Effector memory CD8-positive, alpha-beta T cell (primary cell): ENCODE data around the gene KLHL3.

ENCODE experiments used
- ATAC-seq: fragments of 150-1000 bp; cut with Tn5 transposase; replicated peaks from 2 replicates; pipeline ENCODE4 v1.10.0; 2021; ENCODE audit warnings: mild to moderate bottlenecking, moderate library complexity
- DNase-seq, 3 experiments: peaks; one replicate each; pipeline ENCODE4 v3.0.0; 2021
- H3K27ac Mint-ChIP-seq, 2 donors: one replicate each; pipeline ENCODE4 v1.8.0; 2022; ENCODE audit warnings: mild to moderate bottlenecking in 2 of 2, mixed read lengths in 2 of 2, moderate library complexity in 2 of 2
- H3K27me3 Mint-ChIP-seq, 2 donors: one replicate each; pipeline ENCODE4 v1.8.0; 2022; ENCODE audit warnings: mixed read lengths in 2 of 2
- H3K36me3 Mint-ChIP-seq: one replicate; pipeline ENCODE4 v1.8.0; 2022; ENCODE audit warnings: mild to moderate bottlenecking, moderate library complexity, mixed read lengths; ENCODE audit not compliant: insufficient read depth
- H3K4me1 Mint-ChIP-seq, 2 donors: one replicate each; pipeline ENCODE4 v1.8.0; 2022; ENCODE audit warnings: low read depth in 2 of 2, mixed read lengths in 2 of 2
- H3K4me3 Mint-ChIP-seq, 2 donors: one replicate each; pipeline ENCODE4 v1.8.0; 2022; ENCODE audit warnings: mild to moderate bottlenecking in 2 of 2, mixed read lengths in 2 of 2, moderate library complexity in 2 of 2
- H3K9me3 Mint-ChIP-seq, 2 donors: one replicate each; pipeline ENCODE4 v1.8.0; 2022; ENCODE audit warnings: mixed read lengths in 2 of 2

Gene KLHL3

DNA sequence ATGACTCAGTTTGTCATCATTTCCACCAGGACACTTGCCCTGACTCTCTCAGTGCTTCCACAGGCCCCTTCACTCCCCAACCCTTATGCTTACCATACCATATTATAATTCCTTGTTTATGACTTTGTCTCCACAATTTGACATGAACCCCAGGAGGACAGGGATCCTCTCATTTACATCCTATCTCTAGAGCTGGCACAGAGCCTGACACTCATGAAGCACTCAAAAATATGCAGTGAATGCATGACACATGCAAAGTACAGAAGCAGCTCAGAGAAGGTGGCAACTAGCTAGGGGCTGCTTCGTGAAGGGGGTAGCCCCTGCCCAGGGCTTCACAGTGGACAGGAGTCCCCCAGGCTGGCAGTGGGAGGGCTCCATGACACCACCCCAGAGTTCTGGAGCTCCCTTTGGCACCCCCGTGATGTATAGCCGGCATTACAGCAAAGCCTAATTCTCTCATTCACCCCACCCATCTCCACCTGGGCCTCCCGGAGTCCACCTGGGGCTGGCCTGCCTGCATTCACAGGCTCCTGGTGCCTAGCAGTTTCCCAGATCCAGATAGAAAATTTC lies 124.8 kb downstream of the KLHL3 start:
- DNase-seq (no peak), ATAC-seq (no peak)
- Mint-ChIP-seq H3K27ac (no peak overlapping the region), H3K36me3 (peaks cover 2% of the 10 kb centered on the region), H3K4me1 (no peaks in the 10 kb centered on the region), H3K27me3 (peaks cover 24 to 31% of the 10 kb centered on the region in 2 donors), H3K9me3 (no peaks in the 10 kb centered on the region), H3K4me3 (no peak overlapping the region)

DNA sequence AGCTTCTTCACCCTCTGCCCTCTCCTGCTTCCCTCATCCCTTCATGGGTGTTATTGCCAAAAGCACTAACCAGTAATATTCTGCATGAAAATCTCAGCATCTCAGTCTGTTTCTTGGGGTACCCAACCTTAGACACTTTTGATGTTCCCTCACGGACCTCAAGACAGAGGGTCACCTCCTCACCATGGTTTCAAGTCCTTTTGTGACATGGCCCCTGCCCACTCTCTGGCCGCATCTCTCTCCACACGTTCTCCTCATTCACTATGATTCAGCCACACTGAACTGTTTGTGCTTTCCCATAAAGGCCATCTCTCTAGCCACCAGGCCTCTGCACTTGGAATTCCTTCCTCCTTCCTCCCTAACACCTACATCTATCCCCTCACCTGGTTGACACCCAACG lies 125.3 kb downstream of the KLHL3 start:
- H3K27ac Mint-ChIP-seq, result no peak overlapping the region
- H3K4me3 Mint-ChIP-seq, result no peak overlapping the region
- ATAC-seq, result no peak
- H3K9me3 Mint-ChIP-seq, result no peaks in the 10 kb centered on the region
- H3K27me3 Mint-ChIP-seq, result peaks cover 29 to 36% of the 10 kb centered on the region in 2 donors
- H3K4me1 Mint-ChIP-seq, result no peaks in the 10 kb centered on the region
- H3K36me3 Mint-ChIP-seq, result peaks cover 2% of the 10 kb centered on the region
- DNase-seq, result no peak

DNA sequence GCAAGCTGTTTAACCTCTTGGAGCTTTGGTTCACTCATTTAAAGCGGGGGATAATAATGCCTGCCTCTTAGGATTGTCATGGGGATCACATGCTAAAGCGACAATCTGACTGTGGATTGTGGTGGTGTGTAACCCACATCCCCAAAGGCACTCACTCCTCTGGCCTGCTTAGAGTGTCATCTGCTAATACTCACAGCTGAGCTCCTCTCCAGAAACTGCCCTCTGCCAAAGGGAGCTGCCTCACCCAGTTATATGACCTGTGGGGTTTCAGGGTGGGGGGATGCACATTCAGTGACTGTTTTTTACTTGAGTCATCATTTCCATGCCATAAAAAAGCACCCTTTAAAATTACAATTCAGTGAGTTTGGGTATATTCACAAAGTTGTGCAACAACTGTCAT lies 126.8 kb downstream of the KLHL3 start:
- no peak for ATAC-seq

GRCh38 chr5:137607771-137608170 lies 128.1 kb downstream of the KLHL3 start:
- no peak overlapping the region for H3K4me3 Mint-ChIP-seq
- DNase-seq (no peak), ATAC-seq (no peak)
- H3K27ac Mint-ChIP-seq, result no peak overlapping the region
- peaks cover 2% of the 10 kb centered on the region for H3K36me3 Mint-ChIP-seq
- peaks cover 55 to 61% of the 10 kb centered on the region in 2 donors for H3K27me3 Mint-ChIP-seq
- no peaks in the 10 kb centered on the region for H3K9me3 Mint-ChIP-seq
- H3K4me1 Mint-ChIP-seq, result no peaks in the 10 kb centered on the region

More for the DNA sequence above, 126.8 kb downstream of the KLHL3 start:
- H3K4me3 Mint-ChIP-seq, result no peak overlapping the region
- peaks cover 2% of the 10 kb centered on the region for H3K36me3 Mint-ChIP-seq
- no peaks in the 10 kb centered on the region for H3K4me1 Mint-ChIP-seq
- no peaks in the 10 kb centered on the region for H3K9me3 Mint-ChIP-seq
- DNase-seq, result no peak
- peaks cover 42 to 51% of the 10 kb centered on the region in 2 donors for H3K27me3 Mint-ChIP-seq
- H3K27ac Mint-ChIP-seq, result no peak overlapping the region

DNA sequence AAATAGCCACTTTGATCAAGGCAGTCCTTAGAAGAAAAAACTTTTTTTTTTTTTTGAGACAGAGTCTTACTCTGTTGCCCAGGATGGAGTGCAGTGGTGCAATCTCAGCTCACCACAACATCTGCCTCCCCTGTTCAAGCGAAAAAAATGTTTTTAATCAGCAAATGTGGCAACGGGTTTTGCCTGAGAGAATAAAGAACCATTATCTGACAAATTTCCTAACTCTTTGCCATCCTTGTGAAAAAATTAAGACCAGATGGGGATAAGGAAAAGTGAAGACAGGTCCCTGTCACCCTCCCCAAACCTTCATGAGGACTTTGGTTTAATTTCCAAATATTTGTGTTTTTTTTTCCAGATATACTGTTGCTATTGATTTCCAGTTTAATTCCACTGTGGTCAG lies 129.5 kb downstream of the KLHL3 start:
- Mint-ChIP-seq H3K4me1 (no peaks in the 10 kb centered on the region), H3K9me3 (no peaks in the 10 kb centered on the region), H3K4me3 (no peak overlapping the region), H3K27ac (no peak overlapping the region), H3K27me3 (peaks cover 53 to 60% of the 10 kb centered on the region in 2 donors), H3K36me3 (no peaks in the 10 kb centered on the region)
- no peak for ATAC-seq
- no peak for DNase-seq

- H3K27me3 Mint-ChIP-seq, result peaks cover 49 to 57% of the 10 kb centered on the region in 2 donors
- no peak overlapping the region for H3K27ac Mint-ChIP-seq
- H3K4me1 Mint-ChIP-seq, result no peaks in the 10 kb centered on the region
- H3K36me3 Mint-ChIP-seq, result no peaks in the 10 kb centered on the region
- H3K4me3 Mint-ChIP-seq, result no peak overlapping the region
- H3K9me3 Mint-ChIP-seq, result no peaks in the 10 kb centered on the region
- ATAC-seq (no peak), DNase-seq (no peak)
Observed at GRCh38 chr5:137605411-137605810, 130.5 kb downstream of the KLHL3 start.

GRCh38 chr5:137604348-137605095 lies 131.4 kb downstream of the KLHL3 start:
- no peak for DNase-seq
- Mint-ChIP-seq H3K27me3 (peaks cover 54 to 65% of the 10 kb centered on the region in 2 donors), H3K9me3 (no peaks in the 10 kb centered on the region), H3K27ac (no peak overlapping the region), H3K4me3 (no peak overlapping the region), H3K36me3 (no peaks in the 10 kb centered on the region), H3K4me1 (no peaks in the 10 kb centered on the region)
- no peak for ATAC-seq

DNA sequence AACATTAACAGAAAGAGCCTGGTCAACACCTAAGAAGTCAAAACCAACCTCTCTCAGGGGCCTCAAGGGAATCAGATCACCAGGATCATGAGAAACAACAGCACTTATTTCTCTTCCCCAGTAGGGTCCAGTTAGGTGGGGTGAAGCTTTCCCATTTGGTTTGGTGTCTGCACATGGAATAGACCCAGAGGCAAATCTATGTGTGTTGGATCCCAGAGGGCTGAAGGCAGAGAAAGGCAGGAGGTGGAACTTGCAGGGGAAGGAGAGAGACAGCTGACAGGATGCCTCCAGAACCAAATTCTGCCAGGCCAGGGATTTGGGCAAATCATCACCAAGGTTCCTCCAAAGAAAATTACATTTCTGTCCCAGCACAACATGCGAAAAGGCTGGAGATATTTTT lies 132.0 kb downstream of the KLHL3 start:
- H3K4me3 Mint-ChIP-seq, result no peak overlapping the region
- DNase-seq, result no peak
- H3K27ac Mint-ChIP-seq, result no peak overlapping the region
- no peaks in the 10 kb centered on the region for H3K36me3 Mint-ChIP-seq
- H3K9me3 Mint-ChIP-seq, result no peaks in the 10 kb centered on the region
- no peak for ATAC-seq
- peaks cover 61 to 71% of the 10 kb centered on the region in 2 donors for H3K27me3 Mint-ChIP-seq
- no peaks in the 10 kb centered on the region for H3K4me1 Mint-ChIP-seq

GRCh38 chr5:137603356-137603755 lies 132.5 kb downstream of the KLHL3 start:
- Mint-ChIP-seq H3K4me3 (no peak overlapping the region), H3K9me3 (no peaks in the 10 kb centered on the region), H3K27ac (no peak overlapping the region), H3K4me1 (no peaks in the 10 kb centered on the region), H3K36me3 (no peaks in the 10 kb centered on the region), H3K27me3 (peaks cover 61 to 77% of the 10 kb centered on the region in 2 donors)
- ATAC-seq, result no peak
- no peak for DNase-seq

DNA sequence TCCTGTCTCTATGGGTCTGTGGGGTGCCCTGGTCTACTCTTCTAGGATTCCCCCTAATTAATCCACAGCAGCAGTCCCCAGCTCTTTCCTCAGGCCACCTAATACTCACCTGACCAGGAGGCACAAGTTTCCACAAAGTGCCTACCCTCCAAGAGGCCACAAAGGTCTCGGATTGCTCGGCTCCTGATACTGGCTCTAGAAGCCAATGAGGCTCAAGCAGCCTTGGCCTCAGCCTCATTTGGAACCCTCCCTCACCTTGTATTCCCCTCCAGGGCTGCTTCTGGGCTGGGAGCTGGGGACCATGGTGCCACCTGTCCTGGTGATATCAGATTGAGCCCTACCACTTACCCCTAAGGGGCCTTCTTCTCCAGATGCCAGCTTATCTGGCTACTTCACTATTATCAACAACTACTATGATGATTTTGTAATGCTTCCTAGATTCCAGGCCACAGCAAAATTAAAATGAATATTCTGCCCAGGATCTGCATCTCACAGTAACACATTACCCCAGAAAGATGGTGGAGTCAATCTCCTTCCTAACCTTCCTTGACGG lies 133.1 kb downstream of the KLHL3 start:
- no peak for ATAC-seq
- no peak overlapping the region for H3K27ac Mint-ChIP-seq
- H3K9me3 Mint-ChIP-seq, result no peaks in the 10 kb centered on the region
- no peaks in the 10 kb centered on the region for H3K4me1 Mint-ChIP-seq
- peaks cover 61 to 82% of the 10 kb centered on the region in 2 donors for H3K27me3 Mint-ChIP-seq
- H3K4me3 Mint-ChIP-seq, result no peak overlapping the region
- no peaks in the 10 kb centered on the region for H3K36me3 Mint-ChIP-seq
- no peak for DNase-seq

- no peak overlapping the region for H3K27ac Mint-ChIP-seq
- ATAC-seq (no peak), DNase-seq (no peak)
- peaks cover 61 to 78% of the 10 kb centered on the region in 2 donors for H3K27me3 Mint-ChIP-seq
- no peaks in the 10 kb centered on the region for H3K9me3 Mint-ChIP-seq
- H3K36me3 Mint-ChIP-seq, result no peaks in the 10 kb centered on the region
- no peaks in the 10 kb centered on the region for H3K4me1 Mint-ChIP-seq
- no peak overlapping the region for H3K4me3 Mint-ChIP-seq
Observed at GRCh38 chr5:137600721-137601360, 135.0 kb downstream of the KLHL3 start.

- Mint-ChIP-seq H3K27me3 (peaks cover 53 to 66% of the 10 kb centered on the region in 2 donors), H3K4me1 (no peaks in the 10 kb centered on the region), H3K9me3 (no peaks in the 10 kb centered on the region), H3K27ac (no peak overlapping the region), H3K4me3 (no peak overlapping the region), H3K36me3 (no peaks in the 10 kb centered on the region)
- DNase-seq, result no peak
- ATAC-seq, result no peak
Observed at GRCh38 chr5:137599457-137599856, 136.4 kb downstream of the KLHL3 start.

DNA sequence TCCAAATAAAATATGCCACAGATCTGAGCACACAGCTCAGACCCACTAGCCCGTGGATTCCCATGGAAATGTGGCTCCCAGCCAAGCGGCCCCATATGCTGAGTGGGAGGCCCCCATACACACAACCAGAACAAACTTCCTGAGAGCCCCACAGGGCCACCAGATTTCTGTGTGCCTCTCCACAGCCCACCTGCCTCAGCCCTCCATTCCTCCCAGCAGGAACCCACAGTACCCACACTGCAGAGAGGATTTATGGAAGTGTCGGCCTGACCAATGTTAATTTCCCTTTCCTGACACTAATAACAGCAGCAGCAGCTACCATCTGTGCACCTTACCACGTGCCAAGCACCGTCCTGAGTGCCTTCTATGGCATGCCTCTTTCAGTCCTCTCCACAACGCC lies 137.5 kb downstream of the KLHL3 start:
- ATAC-seq, result no peak

GRCh38 chr5:137596941-137597340 lies 138.9 kb downstream of the KLHL3 start:
- H3K9me3 Mint-ChIP-seq, result no peaks in the 10 kb centered on the region
- no peaks in the 10 kb centered on the region for H3K4me1 Mint-ChIP-seq
- H3K27me3 Mint-ChIP-seq, result peaks cover 49 to 55% of the 10 kb centered on the region in 2 donors
- no peaks in the 10 kb centered on the region for H3K36me3 Mint-ChIP-seq
- ATAC-seq (no peak), DNase-seq (no peak)
- H3K4me3 Mint-ChIP-seq, result no peak overlapping the region
- no peak overlapping the region for H3K27ac Mint-ChIP-seq

More for the DNA sequence above, 137.5 kb downstream of the KLHL3 start:
- no peak overlapping the region for H3K4me3 Mint-ChIP-seq
- H3K27me3 Mint-ChIP-seq, result peaks cover 51 to 61% of the 10 kb centered on the region in 2 donors
- H3K27ac Mint-ChIP-seq, result no peak overlapping the region
- no peak for DNase-seq
- H3K36me3 Mint-ChIP-seq, result no peaks in the 10 kb centered on the region
- no peaks in the 10 kb centered on the region for H3K9me3 Mint-ChIP-seq
- H3K4me1 Mint-ChIP-seq, result no peaks in the 10 kb centered on the region
